HG03460 (cell line): ENCODE data around the gene MRPL40.
A peak's percentile ranks its signal among the peaks of the same experiment; 100 is the strongest.
"Not testable (repeated sequence)": the region's sequence is repeated elsewhere in the genome, so short reads cannot be mapped to it uniquely, and the experiment has no call there.

Experiments used
- ATAC-seq: cut with Tn5 transposase; IDR thresholded peaks from one replicate; pipeline ENCODE4 v1.9.1; 2021; ENCODE audit not compliant: unreplicated experiment

Gene MRPL40

DNA sequence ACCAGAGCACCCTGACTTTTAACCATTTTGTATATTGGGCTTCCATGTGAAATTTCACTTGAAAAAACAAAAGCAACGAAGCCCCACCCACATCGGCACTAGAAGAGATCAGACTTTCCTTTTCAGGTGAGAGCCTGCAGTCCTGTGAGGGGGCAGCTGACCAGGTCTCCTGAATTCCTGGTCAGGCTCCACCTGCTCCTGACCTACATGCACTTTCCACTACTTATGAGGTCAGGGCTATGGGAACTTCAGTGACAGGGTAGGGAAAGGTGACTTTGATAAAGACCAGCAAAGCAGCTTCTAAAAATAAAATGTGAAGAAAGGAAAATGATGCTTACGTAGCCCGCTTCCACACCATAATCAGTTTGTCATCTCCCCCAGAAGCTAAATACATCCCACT is 25.5 kb upstream of the MRPL40 start:
- ATAC-seq, result no peak

DNA sequence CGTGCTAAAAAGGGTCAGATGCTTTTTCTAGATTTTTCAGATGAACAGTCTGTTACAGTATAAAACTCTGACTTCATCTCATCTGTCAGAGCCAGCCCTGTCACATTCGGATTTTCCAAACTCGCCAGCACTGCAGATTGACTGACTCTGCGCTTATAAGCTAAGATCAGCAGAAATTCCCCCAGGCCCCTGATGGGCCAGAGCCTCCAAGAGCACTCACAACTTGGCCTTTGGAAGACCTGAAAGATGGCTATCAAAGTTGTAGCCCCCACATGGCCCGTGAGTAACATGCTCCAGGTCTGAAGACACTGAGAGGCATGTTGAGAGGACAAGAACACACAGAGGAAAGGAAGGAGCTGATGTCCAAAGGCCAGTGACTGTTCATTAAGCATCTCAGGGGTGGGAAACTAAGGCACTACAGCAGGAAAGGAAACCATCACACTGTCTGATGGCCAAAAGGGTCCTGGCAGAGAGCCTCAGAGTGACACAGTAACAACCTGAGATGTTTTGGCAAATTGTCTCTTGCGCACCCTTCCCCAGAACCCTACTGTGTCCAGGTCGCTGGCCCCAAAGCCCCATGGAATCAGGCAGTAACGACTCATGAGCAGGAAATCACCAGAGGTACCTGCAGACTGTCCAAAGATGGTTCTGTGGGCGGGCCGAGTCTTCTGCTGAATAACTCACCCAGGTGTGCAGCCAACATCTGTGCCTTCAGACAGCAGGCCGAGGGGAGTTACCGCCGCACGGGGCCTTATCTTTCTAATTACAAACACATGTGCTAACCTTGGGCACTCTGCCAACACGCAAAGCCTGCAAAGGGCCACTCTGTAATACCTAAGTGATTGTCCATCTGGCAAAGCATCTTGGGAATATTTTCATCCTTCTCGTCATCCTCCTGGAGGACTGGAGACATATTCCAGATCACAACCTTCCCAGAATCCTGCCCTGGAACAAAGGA is 24.4 kb upstream of the MRPL40 start:
- ATAC-seq, result no peak

GRCh38 chr22:19410941-19411689 is 21.2 kb upstream of the MRPL40 start:
- ATAC-seq, result no peak

DNA sequence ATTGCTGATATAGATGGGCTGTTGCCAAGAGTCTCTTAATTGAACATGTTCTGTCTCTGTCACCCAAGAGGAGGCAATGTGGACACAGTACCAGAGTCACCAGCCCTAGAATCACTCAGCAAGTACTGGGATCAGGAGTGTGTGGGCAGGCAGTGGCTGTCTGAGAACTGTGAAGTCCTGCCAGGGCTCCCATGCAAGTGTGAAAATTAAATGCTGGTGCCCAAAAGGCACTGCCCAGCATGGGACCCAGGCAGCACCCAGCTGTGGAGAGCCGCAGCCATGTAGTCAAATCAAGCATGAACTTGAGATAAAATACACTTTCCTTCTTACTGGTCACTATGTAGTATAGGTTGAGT is 20.7 kb upstream of the MRPL40 start:
- ATAC-seq, result no peak

DNA sequence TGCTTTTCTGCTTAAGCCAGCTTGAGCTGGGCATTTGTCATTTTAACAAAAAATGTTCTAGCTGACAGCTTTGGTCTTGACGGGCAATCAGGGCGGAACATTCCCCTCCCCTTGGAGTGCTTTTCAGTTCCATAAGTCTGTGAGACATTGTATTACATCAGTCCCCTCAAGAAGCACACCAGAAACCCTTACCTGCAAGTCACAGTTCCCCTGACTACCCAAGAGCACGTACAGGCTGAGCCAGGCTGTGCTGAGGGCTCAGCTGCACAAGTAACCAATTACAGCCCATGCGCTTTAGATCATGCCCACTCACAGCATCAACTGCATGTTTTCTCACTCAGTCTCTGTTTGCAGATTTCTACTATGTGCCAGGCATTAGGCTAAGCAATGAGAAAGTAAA is 19.9 kb upstream of the MRPL40 start:
- ATAC-seq, result no peak

- ATAC-seq, result no peak
These were observed 19.4 kb upstream of the MRPL40 start for GRCh38 chr22:19412923-19413322.

DNA sequence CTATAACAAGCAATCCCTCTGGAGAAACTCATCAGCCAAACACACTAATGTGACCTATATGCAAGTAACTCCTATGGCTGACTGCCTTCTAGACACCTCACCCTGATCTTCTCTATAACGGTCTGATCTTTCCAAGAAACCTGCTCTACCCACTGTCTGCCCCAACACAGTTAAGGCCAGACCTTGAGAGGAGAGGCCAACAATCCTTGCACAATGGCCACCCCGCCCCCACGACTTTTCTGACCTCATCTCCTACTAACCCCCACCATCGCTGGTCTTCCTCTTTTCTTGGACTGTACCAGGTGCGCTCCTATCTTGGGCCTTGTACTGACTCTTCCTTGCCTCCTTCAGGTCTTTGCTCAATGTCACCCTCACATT is 13.3 kb upstream of the MRPL40 start:
- no peak for ATAC-seq

GRCh38 chr22:19419464-19420178 is 12.7 kb upstream of the MRPL40 start:
- ATAC-seq, result peak; percentile 62

DNA sequence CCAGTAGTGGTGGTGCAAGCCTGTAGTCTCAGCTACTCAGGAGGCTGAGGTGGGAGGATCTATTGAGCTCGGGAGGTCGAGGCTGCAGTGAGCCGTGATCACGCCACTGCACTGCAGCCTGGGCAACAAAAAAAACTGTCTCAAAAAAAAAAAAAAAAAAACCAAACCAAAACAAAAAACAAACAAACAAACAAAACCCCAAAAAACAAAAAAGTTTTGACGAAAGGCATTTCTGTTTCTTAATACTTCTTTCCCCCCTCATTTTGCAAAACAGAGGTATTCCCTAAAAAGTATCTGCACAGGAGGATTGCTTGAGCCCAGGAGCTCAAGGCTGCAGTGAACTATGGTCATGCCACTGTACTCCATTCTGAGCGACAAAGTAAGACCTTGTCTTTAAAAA is 12.0 kb upstream of the MRPL40 start:
- ATAC-seq, result no peak

DNA sequence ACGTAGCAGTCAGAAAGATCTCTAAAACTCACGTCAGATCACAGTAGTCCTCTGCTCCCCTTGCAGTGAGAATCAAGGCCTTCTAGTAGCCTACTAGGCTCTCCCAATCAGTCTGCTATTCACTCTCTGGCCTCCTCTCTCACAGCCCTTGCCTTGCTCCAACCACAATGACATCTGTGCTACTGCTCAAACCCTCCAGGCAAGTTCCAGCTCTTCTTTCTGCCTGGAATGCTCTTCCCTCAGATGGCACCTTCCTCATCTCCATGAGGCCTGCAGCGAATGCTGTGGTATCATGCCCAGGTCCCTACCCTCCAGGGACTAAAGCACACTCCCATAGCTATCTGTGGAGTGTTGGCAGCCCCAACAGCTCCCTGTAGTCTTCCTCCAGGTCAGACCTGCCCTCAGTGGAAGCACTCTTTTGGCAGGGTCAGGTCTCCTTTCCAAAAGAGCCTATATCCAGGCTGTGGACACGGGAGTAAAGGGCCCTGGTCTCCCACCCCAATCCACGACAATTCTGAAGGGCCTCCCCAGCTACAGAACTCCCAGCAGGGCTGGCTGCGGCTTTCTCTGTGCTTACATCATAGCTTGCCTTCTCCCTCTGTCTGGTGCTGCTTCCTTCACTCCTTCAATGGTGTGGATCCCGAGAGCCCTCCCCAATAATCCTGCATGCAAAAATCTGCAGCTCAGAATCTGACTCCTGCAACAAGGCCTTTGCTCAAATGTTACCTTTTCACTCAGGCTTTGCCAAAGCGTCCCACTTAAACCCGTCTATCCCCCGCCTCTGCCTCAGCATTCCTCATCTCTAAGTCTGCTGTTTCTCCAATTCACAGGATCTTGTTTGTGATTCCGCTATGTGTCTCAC is 9.7 kb upstream of the MRPL40 start:
- no peak for ATAC-seq

- no peak for ATAC-seq
These were observed 8.2 kb upstream of the MRPL40 start for GRCh38 chr22:19424186-19424500.

DNA sequence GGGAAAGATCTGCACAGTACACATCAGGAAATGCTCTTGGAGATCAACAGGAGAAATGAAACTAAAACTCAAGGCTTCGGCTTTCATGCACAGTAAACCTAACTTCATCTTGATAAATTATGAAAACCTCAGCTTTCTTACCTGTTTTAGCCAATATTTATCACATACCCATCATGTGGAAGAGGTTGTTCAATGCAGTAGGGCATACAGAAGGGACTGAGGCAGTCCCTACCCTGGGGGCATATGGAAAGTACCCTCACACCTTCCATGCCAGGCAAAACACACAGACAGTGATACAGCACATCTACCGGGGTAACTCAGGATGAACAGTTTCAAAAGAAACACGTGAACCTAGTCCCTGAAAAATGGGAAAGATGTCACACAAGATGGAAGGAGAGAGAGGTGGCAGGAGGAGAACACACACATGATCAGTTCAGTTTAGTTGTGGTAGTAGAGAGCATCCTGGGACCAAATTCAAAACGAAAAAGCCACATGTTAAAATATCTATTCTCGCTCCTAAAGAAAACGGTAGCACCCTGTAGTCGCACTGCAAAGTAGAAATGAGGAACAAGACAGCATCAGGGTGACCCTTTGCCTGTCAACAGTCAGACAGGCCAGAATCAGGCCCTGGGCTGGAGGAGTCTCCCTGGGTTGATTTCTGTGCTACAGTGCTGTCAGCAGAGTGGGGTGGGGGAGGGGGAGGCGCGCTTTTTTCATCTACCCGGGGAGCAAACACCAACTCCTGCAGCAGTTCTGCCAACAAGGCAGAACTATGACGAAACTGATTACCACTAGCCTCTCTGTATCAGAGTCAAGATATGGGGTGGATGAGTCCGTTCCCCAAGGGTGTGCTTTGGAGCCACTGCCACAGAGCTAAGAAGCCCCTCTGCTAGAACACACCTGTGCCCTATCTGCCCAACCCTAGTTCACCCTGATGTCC is 2.1 kb upstream of the MRPL40 start:
- ATAC-seq, result no peak

DNA sequence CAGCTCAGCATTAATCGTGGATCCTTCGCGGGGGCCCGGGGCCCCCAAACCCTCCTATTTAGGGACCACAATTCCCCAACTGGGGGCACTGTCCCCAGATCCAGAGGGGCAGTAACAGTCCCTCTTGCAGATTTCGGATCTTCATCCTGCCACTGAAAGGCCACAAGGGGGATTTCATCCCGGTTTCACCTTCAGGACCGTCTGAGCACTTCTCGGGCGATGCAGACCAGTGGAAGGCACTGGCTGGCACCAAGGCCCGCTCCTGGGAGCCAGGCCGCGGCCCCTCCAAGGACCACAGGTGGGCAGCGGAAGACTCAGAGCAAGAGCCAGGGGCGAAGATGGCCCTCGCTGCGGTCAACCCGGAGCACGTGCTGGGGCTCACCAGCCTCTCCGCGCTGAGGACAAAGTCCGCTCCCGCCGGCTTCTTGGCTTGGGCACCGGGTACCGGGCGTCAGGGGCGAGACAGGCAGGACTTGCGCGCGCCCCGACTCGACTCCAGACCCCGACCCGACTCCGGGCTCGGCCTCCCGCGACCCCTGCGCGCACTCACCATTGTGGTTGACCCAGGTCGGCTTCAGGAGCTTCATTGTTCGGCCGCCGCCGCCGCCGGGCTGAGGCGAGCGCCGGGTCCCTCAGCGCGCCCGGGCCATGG is 1.3 kb upstream of the MRPL40 start:
- ATAC-seq, result no peak

GRCh38 chr22:19431649-19432132 is 654 bp upstream of the MRPL40 start, which contains the start of gene HIRA:
Gene HIRA (minus strand): TSS chr22:19431733. CDS start chr22:19431476, 257 bp downstream.
- peak; percentile 38 for ATAC-seq

GRCh38 chr22:19434401-19434800 is 2.1 kb downstream of the MRPL40 start:
- ATAC-seq, result no peak

GRCh38 chr22:19434829-19435580 is 2.7 kb downstream of the MRPL40 start:
- no peak for ATAC-seq

- not testable (repeated sequence) for ATAC-seq
These were observed 4.3 kb downstream of the MRPL40 start for GRCh38 chr22:19436444-19437161.

DNA sequence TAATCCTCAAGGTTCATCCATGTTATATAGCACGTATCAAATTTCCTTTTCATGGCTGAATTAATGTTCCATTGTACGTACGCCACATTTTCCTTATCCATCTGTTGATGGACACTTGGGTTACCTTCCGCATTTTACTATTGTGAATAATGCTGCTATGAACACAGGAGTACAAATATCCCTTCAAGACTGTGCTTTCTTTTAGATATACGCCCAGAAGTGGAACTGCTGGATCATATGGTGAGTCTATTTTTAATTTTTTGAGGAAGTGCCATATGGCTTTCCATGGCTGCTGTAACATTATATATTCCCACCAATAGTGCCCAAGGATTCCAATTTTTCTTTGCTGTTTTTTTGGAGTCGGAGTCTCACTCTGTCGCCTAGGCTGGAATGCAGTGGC is 6.0 kb downstream of the MRPL40 start:
- no peak for ATAC-seq
